Measurements from ENCODE around the gene SLC20A1.
"Not testable (repeated sequence)": the region's sequence is repeated elsewhere in the genome, so short reads cannot be mapped to it uniquely, and the experiment has no call there.

Gene SLC20A1

GRCh38 chr2:112614201-112614840 is 31.4 kb upstream of the SLC20A1 start:
- TF ChIP-seq CTCF (IDR thresholded peaks at IDR 0.05; ENCODE audit: borderline replicate concordance, control extremely low read depth, extremely low read depth, insufficient read depth, missing control alignments), result no peak
- in situ Hi-C loops (cut with MboI; ENCODE audit: low sequenced_read_pairs, unreplicated experiment), result loop anchor here (25.0 kb wide), 1 partner anchor 273 kb away; no protein-coding TSS in a partner anchor
- DNase-seq (ENCODE audit: low spot score), result no peak

GRCh38 chr2:112615051-112615450 is 30.7 kb upstream of the SLC20A1 start:
- in situ Hi-C loops (cut with MboI; ENCODE audit: low sequenced_read_pairs, unreplicated experiment), result loop anchor here (25.0 kb wide), 1 partner anchor 272 kb away; no protein-coding TSS in a partner anchor
- TF ChIP-seq CTCF (IDR thresholded peaks at IDR 0.05; ENCODE audit: borderline replicate concordance, control extremely low read depth, extremely low read depth, insufficient read depth, missing control alignments), result no peak
- DNase-seq (ENCODE audit: low spot score), result no peak

GRCh38 chr2:112615798-112616197 is 29.9 kb upstream of the SLC20A1 start:
- in situ Hi-C loops (cut with MboI; ENCODE audit: low sequenced_read_pairs, unreplicated experiment), result loop anchor here (25.0 kb wide), 1 partner anchor 272 kb away; no protein-coding TSS in a partner anchor

GRCh38 chr2:112618383-112618782 is 27.4 kb upstream of the SLC20A1 start:
- in situ Hi-C loops (cut with MboI; ENCODE audit: low sequenced_read_pairs, unreplicated experiment), result loop anchor here (25.0 kb wide), 1 partner anchor 269 kb away; no protein-coding TSS in a partner anchor

More at GRCh38 chr2:112615798-112616197, 29.9 kb upstream of the SLC20A1 start:
- DNase-seq (ENCODE audit: low spot score), result not testable (repeated sequence)

GRCh38 chr2:112621790-112622527 is 23.8 kb upstream of the SLC20A1 start:
- in situ Hi-C loops (cut with MboI; ENCODE audit: low sequenced_read_pairs, unreplicated experiment), result loop anchor here (10.0 to 25.0 kb wide), 3 partner anchors 103 to 323 kb away; partner anchors contain the start of gene NT5DC4
- no peak for DNase-seq (ENCODE audit: low spot score)
- TF ChIP-seq CTCF (IDR thresholded peaks at IDR 0.05; ENCODE audit: borderline replicate concordance, control extremely low read depth, extremely low read depth, insufficient read depth, missing control alignments), result no peak

More at GRCh38 chr2:112618383-112618782, 27.4 kb upstream of the SLC20A1 start:
- no peak for TF ChIP-seq CTCF (IDR thresholded peaks at IDR 0.05; ENCODE audit: borderline replicate concordance, control extremely low read depth, extremely low read depth, insufficient read depth, missing control alignments)
- DNase-seq (ENCODE audit: low spot score), result no peak

- TF ChIP-seq CTCF (IDR thresholded peaks at IDR 0.05; ENCODE audit: borderline replicate concordance, control extremely low read depth, extremely low read depth, insufficient read depth, missing control alignments), result no peak
- in situ Hi-C loops (cut with MboI; ENCODE audit: low sequenced_read_pairs, unreplicated experiment), result loop anchor here (10.0 to 25.0 kb wide), 3 partner anchors 102 to 322 kb away; partner anchors contain the start of gene NT5DC4
- DNase-seq (ENCODE audit: low spot score), result no peak
Measured at GRCh38 chr2:112622528-112622849, 23.2 kb upstream of the SLC20A1 start.

All from GM13976 (cell line).